MCF 10A (cell line): Measurements from ENCODE around the gene PPP2R5E. TPM values are rescaled to one million over a fixed set of nuclear protein-coding genes. Genes with fewer than 3 reads are reported as not detected.
A peak's percentile ranks its signal among the peaks of the same experiment; 100 is the strongest.

Source experiments
- BruUV-seq: library from RNA; stranded (reverse); fragments of 400-500 nt; replicated peaks from 2 replicates; lab custom pipeline; 2021; lab: Mats Ljungman, UMichigan
- CTCF ChIA-PET: fragments of 300-600 bp; sonication (Branson Sonifier 250); formaldehyde crosslinking; extraction: SDS; loops from one replicate; lab custom pipeline; 2021; ENCODE audit warnings: antibody characterized with exemption, inconsistent platforms; lab: Yijun Ruan, JAX
- POLR2A ChIA-PET: fragments of 300-600, 350-650 bp; sonication (Branson Sonifier 250); formaldehyde crosslinking; extraction: SDS; loops from one replicate; lab custom pipeline; 2020; ENCODE audit warnings: antibody characterized with exemption, inconsistent platforms; lab: Yijun Ruan, JAX
- DNase-seq: peaks from one replicate; pipeline ENCODE4 v3.0.0-alpha.2; 2018; ENCODE audit not compliant: unreplicated experiment
- H3K27ac Mint-ChIP-seq: one replicate; pipeline ENCODE4 v1.8.0; 2022; ENCODE audit warnings: mild to moderate bottlenecking, low read depth, mixed read lengths; ENCODE audit not compliant: unreplicated experiment
- H3K27me3 Mint-ChIP-seq: one replicate; pipeline ENCODE4 v1.8.0; 2022; ENCODE audit warnings: mixed read lengths; ENCODE audit not compliant: insufficient read depth, unreplicated experiment
- H3K36me3 Mint-ChIP-seq: one replicate; pipeline ENCODE4 v1.8.0; 2022; ENCODE audit warnings: mild to moderate bottlenecking, moderate library complexity, mixed read lengths; ENCODE audit not compliant: insufficient read depth, unreplicated experiment
- H3K4me1 Mint-ChIP-seq: one replicate; pipeline ENCODE4 v1.8.0; 2022; ENCODE audit warnings: mixed read lengths; ENCODE audit not compliant: insufficient read depth, unreplicated experiment
- H3K4me3 Mint-ChIP-seq: one replicate; pipeline ENCODE4 v1.8.0; 2022; ENCODE audit warnings: mild to moderate bottlenecking, moderate library complexity, mixed read lengths; ENCODE audit not compliant: unreplicated experiment
- H3K9me3 Mint-ChIP-seq: one replicate; pipeline ENCODE4 v1.8.0; 2022; ENCODE audit warnings: mixed read lengths; ENCODE audit not compliant: unreplicated experiment
- CTCF ChIP-seq: fragments of 200-600 bp; IDR thresholded peaks from one replicate; pipeline ENCODE4 v1.8.0; 2022; ENCODE audit warnings: antibody characterized with exemption, mild to moderate bottlenecking; ENCODE audit not compliant: unreplicated experiment
- intact Hi-C: fragments of 100-400 bp; cut with micrococcal nuclease; formaldehyde crosslinking; loops from 2 replicates; pipeline ENCODE4 v1.14.1; 2022
- total RNA-seq: library from RNA; stranded (reverse); gene quantifications from 2 replicates; pipeline ENCODE4 v1.2.3, GENCODE V29; 2022

Gene PPP2R5E
- total RNA-seq, 1 experiment from 2014 or later = 49.7 TPM

GRCh38 chr14:63573581-63573980, 30.4 kb upstream of the PPP2R5E start:
- Mint-ChIP-seq H3K27me3 (no peaks in the 10 kb centered on the region), H3K27ac (no peak overlapping the region), H3K9me3 (no peaks in the 10 kb centered on the region), H3K4me1 (peaks cover 6% of the 10 kb centered on the region), H3K4me3 (no peak overlapping the region), H3K36me3 (no peaks in the 10 kb centered on the region)
- ChIA-PET CTCF (no interaction called here), POLR2A (interaction anchor here (0.6 to 1.7 kb wide), 3 partner anchors 10 to 59 kb away, joined by 5 to 6 read pairs (median 5); partner anchors contain the start of gene PPP2R5E)
- no TSS peak for BruUV-seq
- no peak for TF ChIP-seq CTCF
- intact Hi-C loops = no loop called here
- no peak for DNase-seq

GRCh38 chr14:63565448-63565847, 22.3 kb upstream of the PPP2R5E start:
- ChIA-PET CTCF (interaction anchor here (0.6 to 1.0 kb wide), 2 partner anchors 176 to 257 kb away, joined by 4 to 9 read pairs; no protein-coding TSS in a partner anchor), POLR2A (interaction anchor here (0.6 to 1.3 kb wide), 4 partner anchors 22 to 1546 kb away, joined by 3 to 4 read pairs (median 3); partner anchors contain the start of gene PPP2R5E)
- intact Hi-C loops = no loop called here
- Mint-ChIP-seq H3K4me3 (no peak overlapping the region), H3K27ac (no peak overlapping the region), H3K9me3 (no peaks in the 10 kb centered on the region), H3K27me3 (no peaks in the 10 kb centered on the region), H3K36me3 (no peaks in the 10 kb centered on the region), H3K4me1 (peaks cover 19% of the 10 kb centered on the region)
- no TSS peak for BruUV-seq
- TF ChIP-seq CTCF = no peak
- no peak for DNase-seq

- Mint-ChIP-seq H3K27me3 (no peaks in the 10 kb centered on the region), H3K27ac (peak overlapping the region; percentile 64), H3K36me3 (peaks cover 5% of the 10 kb centered on the region), H3K4me3 (peak overlapping the region; percentile 11), H3K9me3 (no peaks in the 10 kb centered on the region), H3K4me1 (peaks cover 19% of the 10 kb centered on the region)
- TF ChIP-seq CTCF = no peak
- BruUV-seq = no TSS peak
- CTCF ChIA-PET = no interaction called here
- DNase-seq = no peak
- POLR2A ChIA-PET = interaction anchor here (0.8 to 4.1 kb wide), 5 partner anchors 10 to 98 kb away, joined by 3 to 30 read pairs (median 4); partner anchors contain the start of gene PPP2R5E
- intact Hi-C loops = no loop called here
Measured at GRCh38 chr14:63564318-63564717, 21.1 kb upstream of the PPP2R5E start.

- peaks cover 19% of the 10 kb centered on the region for H3K4me1 Mint-ChIP-seq
- TF ChIP-seq CTCF = no peak
- peaks cover 5% of the 10 kb centered on the region for H3K36me3 Mint-ChIP-seq
- H3K9me3 Mint-ChIP-seq = no peaks in the 10 kb centered on the region
- intact Hi-C loops = no loop called here
- ChIA-PET CTCF (interaction anchor here (0.5 kb wide), 1 partner anchor 70 kb away, joined by 4 read pairs; no protein-coding TSS in a partner anchor), POLR2A (interaction anchor here (1.0 to 4.1 kb wide), 4 partner anchors 10 to 98 kb away, joined by 3 to 30 read pairs (median 5); partner anchors contain the start of gene PPP2R5E)
- BruUV-seq = no TSS peak
- H3K27ac Mint-ChIP-seq = peak overlapping the region; percentile 64
- H3K4me3 Mint-ChIP-seq = no peak overlapping the region
- peak; percentile 61 for DNase-seq
- H3K27me3 Mint-ChIP-seq = no peaks in the 10 kb centered on the region
Measured at GRCh38 chr14:63563370-63564026, 20.3 kb upstream of the PPP2R5E start.
